ENCODE results near the gene PLCB4. TPM values are rescaled to one million over a fixed set of nuclear protein-coding genes. Genes with fewer than 3 reads are reported as not detected.

PLCB4 gene
- total RNA-seq, 4 donors from 2014 or later = 6.3 to 24.5 (median 10.4) TPM

- H3K4me1 ChIP-seq = no peaks in the 10 kb centered on the region
- no peak overlapping the region for H3K4me3 ChIP-seq
- DNase-seq (ENCODE audit: low spot score in 2 of 2) = no peak
- TF ChIP-seq EP300 (IDR thresholded peaks at IDR 0.05) (no peak), CTCF (IDR thresholded peaks at IDR 0.05) (no peak), POLR2A (IDR thresholded peaks at IDR 0.05) (no peak), POLR2AphosphoS5 (IDR thresholded peaks at IDR 0.05) (no peak)
- H3K36me3 ChIP-seq = no peaks in the 10 kb centered on the region
- H3K27ac ChIP-seq = no peak overlapping the region
- H3K9me3 ChIP-seq = no peaks in the 10 kb centered on the region
- H3K27me3 ChIP-seq = no peaks in the 10 kb centered on the region
Measured at GRCh38 chr20:9179867-9180266, 111.0 kb downstream of the PLCB4 start.

GRCh38 chr20:9180481-9181257 lies 111.8 kb downstream of the PLCB4 start:
- no peaks in the 10 kb centered on the region for H3K9me3 ChIP-seq
- no peak for TF ChIP-seq EP300 (IDR thresholded peaks at IDR 0.05)
- TF ChIP-seq POLR2AphosphoS5 (IDR thresholded peaks at IDR 0.05) = no peak
- TF ChIP-seq CTCF (IDR thresholded peaks at IDR 0.05) = no peak
- TF ChIP-seq POLR2A (IDR thresholded peaks at IDR 0.05) = no peak
- 85% methylated on average over 1 of the region's 1 CpG for WGBS

GRCh38 chr20:9185511-9185910 lies 116.6 kb downstream of the PLCB4 start:
- Histone ChIP-seq H3K27ac (no peak overlapping the region), H3K27me3 (no peaks in the 10 kb centered on the region), H3K4me3 (no peak overlapping the region), H3K9me3 (no peaks in the 10 kb centered on the region), H3K4me1 (no peaks in the 10 kb centered on the region), H3K36me3 (no peaks in the 10 kb centered on the region)
- TF ChIP-seq POLR2AphosphoS5 (IDR thresholded peaks at IDR 0.05) (no peak), CTCF (IDR thresholded peaks at IDR 0.05) (no peak), POLR2A (IDR thresholded peaks at IDR 0.05) (no peak), EP300 (IDR thresholded peaks at IDR 0.05) (no peak)
- WGBS = 94% methylated on average over 6 of the region's 6 CpGs
- DNase-seq (ENCODE audit: low spot score in 2 of 2) = no peak

More at GRCh38 chr20:9180481-9181257, 111.8 kb downstream of the PLCB4 start:
- Histone ChIP-seq H3K4me3 (no peak overlapping the region), H3K36me3 (no peaks in the 10 kb centered on the region), H3K4me1 (no peaks in the 10 kb centered on the region), H3K27ac (no peak overlapping the region), H3K27me3 (no peaks in the 10 kb centered on the region)
- no peak for DNase-seq (ENCODE audit: low spot score in 2 of 2)

- H3K27ac ChIP-seq = no peak overlapping the region
- no peaks in the 10 kb centered on the region for H3K36me3 ChIP-seq
- no peak for TF ChIP-seq POLR2A (IDR thresholded peaks at IDR 0.05)
- no peak for TF ChIP-seq CTCF (IDR thresholded peaks at IDR 0.05)
- no peak for TF ChIP-seq EP300 (IDR thresholded peaks at IDR 0.05)
- no peak for TF ChIP-seq POLR2AphosphoS5 (IDR thresholded peaks at IDR 0.05)
- no peaks in the 10 kb centered on the region for H3K4me1 ChIP-seq
- no peak overlapping the region for H3K4me3 ChIP-seq
- DNase-seq (ENCODE audit: low spot score in 2 of 2) = no peak
- no peaks in the 10 kb centered on the region for H3K27me3 ChIP-seq
- no peaks in the 10 kb centered on the region for H3K9me3 ChIP-seq
- 42% methylated on average over 5 of the region's 5 CpGs for WGBS
Measured at GRCh38 chr20:9186396-9186795, 117.5 kb downstream of the PLCB4 start.

- 90% methylated on average over 6 of the region's 6 CpGs for WGBS
- no peaks in the 10 kb centered on the region for H3K4me1 ChIP-seq
- DNase-seq (ENCODE audit: low spot score in 2 of 2) = no peak
- no peaks in the 10 kb centered on the region for H3K27me3 ChIP-seq
- no peak overlapping the region for H3K4me3 ChIP-seq
- TF ChIP-seq POLR2A (IDR thresholded peaks at IDR 0.05) = no peak
- TF ChIP-seq POLR2AphosphoS5 (IDR thresholded peaks at IDR 0.05) = no peak
- no peak for TF ChIP-seq CTCF (IDR thresholded peaks at IDR 0.05)
- TF ChIP-seq EP300 (IDR thresholded peaks at IDR 0.05) = no peak
- no peak overlapping the region for H3K27ac ChIP-seq
- H3K9me3 ChIP-seq = no peaks in the 10 kb centered on the region
- no peaks in the 10 kb centered on the region for H3K36me3 ChIP-seq
Measured at GRCh38 chr20:9195031-9195430, 126.1 kb downstream of the PLCB4 start.
